ENCODE data around the gene PRDX4. TPM values are rescaled to one million over a fixed set of nuclear protein-coding genes. Genes with fewer than 3 reads are reported as not detected.
"Not testable (repeated sequence)": the region's sequence is repeated elsewhere in the genome, so short reads cannot be mapped to it uniquely, and the experiment has no call there.

The PRDX4 gene
- total RNA-seq, 2 experiments from 2014 or later = 63.4 to 65.5 TPM

DNA sequence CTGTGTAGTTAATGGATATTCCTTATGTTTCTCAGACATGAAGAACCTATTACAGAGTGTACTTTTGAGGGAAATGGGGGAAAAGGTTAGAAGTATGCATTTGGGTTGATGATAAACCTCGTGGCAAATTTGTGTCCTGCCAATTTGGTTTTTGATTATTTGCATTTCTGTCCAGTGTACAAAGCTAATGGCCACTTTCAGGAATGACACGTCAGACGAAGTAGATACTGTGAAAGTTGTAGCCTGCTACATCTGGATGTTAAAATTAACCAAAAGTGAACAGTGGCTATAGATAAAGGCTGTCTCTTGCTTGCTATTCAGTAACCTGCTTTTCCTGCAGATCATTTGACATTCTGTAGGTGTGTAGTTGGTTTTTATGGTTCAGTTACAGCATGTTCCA is 1.0 kb downstream of the PRDX4 start:
- ChIA-PET CTCF (interaction anchor here (0.6 kb wide), 1 partner anchor 574 kb away, joined by 3 read pairs; no protein-coding TSS in a partner anchor), POLR2A (no interaction called here)

DNA sequence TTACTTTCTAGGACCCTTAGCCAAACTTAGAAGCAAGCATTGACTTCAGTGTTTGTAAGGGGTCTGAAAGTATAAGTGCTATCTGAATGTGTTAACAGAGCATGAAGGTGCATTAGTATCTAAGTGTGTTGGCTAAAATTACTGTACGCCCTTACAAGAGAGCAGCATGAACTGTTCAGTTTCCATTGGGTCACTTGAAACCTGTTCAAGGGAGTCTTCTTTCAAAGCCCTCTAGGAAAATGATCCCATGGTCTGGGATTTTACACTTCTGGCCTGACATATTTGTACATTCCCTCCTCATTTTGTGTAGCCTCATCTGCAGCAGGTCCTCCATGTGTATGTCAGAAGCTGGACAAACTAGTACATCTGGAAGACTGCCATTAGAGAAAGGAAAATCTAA is 3.2 kb downstream of the PRDX4 start:
- ChIA-PET POLR2A (no interaction called here), CTCF (no interaction called here)

DNA sequence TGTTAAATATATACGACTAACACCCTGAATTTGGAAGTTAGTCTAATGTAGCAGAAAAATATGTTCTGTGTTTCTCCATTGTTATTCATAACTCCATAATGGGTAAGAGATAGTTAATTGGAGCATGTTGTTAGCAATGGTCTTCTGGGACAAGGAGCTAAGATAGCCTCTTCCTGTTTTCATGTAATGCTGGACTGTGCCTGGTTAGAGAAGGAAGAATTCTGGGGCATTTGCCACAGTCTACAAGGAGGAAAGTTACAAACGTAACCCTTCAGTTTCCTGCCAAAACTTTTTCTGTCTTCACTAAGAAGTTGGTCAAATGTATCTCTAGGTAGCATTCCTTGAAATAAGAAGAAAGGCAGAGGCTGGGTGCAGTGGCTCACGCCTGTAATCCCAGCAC is 5.8 kb downstream of the PRDX4 start:
- ChIA-PET POLR2A (no interaction called here), CTCF (no interaction called here)

DNA sequence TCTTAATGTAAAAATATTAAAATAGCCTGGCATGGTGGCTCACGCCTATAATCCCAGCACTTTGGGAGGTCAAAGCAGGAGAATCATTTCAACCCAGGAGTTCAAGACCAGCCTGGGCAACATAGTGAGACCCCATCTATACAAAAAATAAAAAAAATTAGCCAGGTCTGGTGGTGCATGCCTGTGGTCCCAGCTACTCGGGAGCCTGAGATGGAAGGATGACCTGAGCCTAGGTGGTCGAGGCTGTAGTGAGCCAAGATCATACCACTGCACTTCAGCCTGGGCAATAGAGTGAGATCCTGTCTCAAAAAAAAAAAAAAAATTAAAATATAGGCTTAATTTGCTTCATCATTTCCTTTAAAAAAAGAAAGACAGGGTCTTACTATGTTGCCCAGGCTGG is 9.2 kb downstream of the PRDX4 start:
- POLR2A ChIA-PET, CTCF ChIA-PET: not testable (repeated sequence)

DNA sequence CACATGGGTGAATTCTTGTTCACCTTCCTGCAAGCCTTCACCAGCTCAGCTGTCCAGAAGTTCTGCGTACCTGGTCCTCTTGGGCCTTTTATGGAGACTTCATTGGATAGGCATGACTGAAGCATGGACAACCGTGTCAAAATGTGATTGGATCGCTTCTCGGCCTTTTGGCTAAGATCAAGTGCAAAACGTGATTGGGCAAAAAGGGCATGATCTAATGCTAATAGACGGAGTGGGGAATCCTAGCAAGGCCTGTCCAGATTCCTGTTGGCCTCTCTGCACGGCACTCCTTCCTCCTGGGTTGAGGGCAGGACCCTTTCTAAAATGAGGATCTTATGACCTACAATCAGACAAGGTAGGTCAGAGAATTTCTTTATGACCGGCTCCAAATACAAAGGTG is 24.9 kb downstream of the PRDX4 start:
- CTCF ChIA-PET = interaction anchor here (1.0 kb wide), 1 partner anchor 210 kb away, joined by 5 read pairs; no protein-coding TSS in a partner anchor
- POLR2A ChIA-PET = no interaction called here

DNA sequence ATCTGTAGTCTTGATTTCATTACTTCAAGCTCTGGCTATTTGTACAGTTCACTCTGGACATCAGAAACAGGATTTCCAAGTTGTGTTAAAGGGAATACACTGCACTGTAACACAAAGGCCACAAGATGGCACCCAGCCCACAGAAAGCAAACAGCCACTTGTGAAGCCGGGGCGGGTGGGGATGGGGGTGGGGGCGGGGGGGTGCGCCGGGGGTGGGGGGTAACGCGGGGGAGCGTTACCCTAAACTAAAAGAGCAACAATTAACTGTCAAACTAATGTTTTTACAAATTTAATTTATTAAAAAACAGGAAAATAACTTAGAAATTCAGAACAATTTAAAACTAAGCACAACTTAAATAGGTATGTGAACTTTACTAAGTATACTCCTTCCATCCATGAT is 27.3 kb downstream of the PRDX4 start:
- POLR2A ChIA-PET = no interaction called here
- CTCF ChIA-PET = interaction anchor here (1.3 to 1.7 kb wide), 2 partner anchors 207 to 212 kb away, joined by 6 to 11 read pairs; no protein-coding TSS in a partner anchor

DNA sequence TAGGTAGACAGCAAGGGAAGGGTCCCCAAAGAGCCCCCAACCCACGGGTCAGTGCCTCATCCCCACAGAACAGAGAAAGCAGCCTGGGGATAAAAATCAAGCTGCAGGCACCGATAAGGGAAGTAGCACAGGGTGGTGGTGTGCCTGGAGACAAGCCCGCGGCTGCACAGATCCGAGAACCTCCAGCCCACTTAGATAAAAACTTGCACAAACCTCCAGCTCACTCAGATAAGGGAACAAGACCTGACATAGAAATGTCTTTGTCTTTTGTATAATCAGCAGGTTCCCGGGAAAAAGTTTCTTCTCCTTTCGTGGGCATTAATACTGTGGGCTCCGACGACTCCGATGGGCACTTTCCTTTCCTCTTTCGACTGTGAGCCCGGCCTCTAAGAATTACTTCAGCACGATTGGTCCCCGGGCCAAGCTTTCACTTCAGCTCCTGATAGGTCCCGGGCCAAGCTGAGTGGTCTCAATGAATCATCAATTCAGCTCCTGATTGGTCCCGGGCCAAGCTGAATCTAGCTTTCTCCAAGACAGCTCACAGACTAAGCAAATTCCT is 32.4 kb downstream of the PRDX4 start:
- ChIA-PET CTCF (interaction anchor here (2.1 kb wide), 1 partner anchor 203 kb away, joined by 8 read pairs; no protein-coding TSS in a partner anchor), POLR2A (interaction anchor here (0.5 to 0.6 kb wide), 3 partner anchors 9 to 162 kb away, joined by 3 to 4 read pairs (median 3); no protein-coding TSS in a partner anchor)

DNA sequence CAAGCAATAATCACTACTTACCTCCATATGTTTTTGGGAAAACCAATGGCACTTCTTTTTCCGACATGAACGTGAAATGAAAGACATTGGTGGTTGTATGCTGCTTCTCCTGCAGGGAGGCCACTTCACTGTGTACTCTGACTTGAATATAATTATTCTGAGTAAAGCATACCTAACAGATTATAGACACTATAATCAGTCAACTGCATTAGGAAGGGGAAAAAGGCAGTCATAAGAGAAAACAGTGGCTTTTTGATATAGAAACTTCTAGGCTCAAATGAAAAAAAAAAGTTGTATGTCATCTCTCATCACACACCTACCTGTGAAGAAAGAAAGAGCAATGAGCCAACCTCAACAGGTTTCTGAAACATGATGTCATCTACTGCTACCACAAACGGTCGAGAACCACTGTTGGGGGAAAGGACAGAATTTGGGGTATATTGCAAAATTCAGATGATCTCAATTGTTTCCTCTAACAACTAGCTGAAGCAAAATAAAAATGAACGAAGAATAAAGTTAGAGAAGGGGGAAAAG is 37.4 kb downstream of the PRDX4 start:
- CTCF ChIA-PET = no interaction called here
- POLR2A ChIA-PET = no interaction called here

DNA sequence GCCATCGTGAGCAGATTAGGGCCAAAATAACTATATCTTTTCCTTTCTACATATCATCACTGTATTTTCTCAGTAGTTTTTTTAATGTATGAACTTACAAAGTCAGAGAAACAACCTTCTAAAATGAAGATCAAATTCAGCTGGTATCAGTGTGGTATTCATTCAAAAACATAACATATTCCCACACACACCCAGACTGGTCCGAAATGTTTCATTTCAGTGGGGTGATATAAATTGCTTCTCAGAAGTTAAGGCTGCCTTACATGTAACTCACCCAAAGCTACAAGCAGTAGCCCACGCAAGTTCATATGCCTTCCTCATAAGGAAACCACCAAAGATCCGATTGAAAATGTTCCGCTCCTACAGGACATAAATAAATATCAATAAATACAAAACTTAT is 37.9 kb downstream of the PRDX4 start:
- POLR2A ChIA-PET = no interaction called here
- CTCF ChIA-PET = no interaction called here

DNA sequence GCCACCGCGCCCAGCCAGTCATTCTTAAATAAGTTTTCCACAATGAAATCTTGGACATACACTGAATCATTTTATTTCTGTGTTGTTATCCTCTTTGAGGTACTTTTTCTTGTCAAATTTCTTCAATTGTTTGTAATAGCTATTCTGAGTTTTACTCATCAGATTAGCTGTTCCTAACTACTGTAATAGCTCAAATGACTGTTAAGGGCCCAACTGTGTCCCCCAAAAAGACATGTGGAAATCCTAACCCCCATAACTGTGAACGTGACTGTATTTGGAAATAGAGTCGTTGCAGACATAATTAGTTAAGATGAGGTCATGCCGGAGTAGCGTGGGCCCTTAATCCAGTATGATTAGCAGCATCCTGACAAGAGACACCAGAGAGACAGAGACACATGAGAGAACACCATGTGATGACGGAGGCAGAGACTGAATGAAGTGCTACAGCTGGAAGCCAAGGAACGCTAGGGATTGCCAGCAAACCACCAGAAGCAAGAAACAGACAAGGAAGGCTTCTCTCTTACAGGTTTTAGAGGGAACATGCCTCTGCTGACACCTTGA is 52.9 kb downstream of the PRDX4 start:
- ChIA-PET POLR2A (interaction anchor here (0.7 kb wide), 1 partner anchor 53 kb away, joined by 4 read pairs; no protein-coding TSS in a partner anchor), CTCF (interaction anchor here (1.4 kb wide), 1 partner anchor 182 kb away, joined by 3 read pairs; no protein-coding TSS in a partner anchor)

DNA sequence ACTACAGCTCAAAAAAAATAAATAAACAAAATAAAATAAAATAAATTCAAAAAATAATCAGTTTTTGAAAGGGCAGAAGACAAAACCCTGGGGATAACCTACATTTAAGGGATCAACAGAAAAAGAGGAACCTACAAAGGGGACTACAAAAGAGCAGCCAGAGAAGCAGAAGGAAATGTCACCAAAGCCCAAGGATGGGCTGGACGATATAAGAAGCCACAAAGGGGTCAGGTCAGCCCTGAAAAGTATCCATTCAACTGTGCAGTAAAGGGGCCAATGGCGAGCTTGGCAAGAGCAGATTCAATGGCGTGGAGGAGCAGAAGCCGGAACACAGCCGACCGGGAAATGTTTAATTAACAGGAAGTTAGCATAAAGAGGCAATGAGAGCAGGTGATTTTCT is 58.9 kb downstream of the PRDX4 start:
- POLR2A ChIA-PET = no interaction called here
- CTCF ChIA-PET = no interaction called here

DNA sequence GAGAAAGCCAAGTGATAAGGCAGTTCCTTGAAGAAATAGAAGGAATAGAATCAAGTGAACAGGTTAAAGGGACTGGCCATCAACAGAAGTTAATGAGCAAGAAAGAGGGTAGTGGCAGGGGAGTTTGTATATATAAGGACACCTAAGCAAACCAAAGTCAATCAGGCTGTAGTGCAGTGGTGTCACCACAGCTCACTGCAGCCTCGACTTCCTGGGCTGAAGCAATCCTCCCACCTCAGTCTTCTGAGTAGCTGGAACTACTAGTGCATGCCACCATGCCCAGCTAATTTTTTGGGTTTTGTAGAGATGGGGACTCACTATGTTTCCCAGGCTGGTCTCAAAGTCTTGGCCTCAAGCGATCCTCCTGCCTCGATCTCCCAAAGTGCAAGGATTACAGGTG is 59.9 kb downstream of the PRDX4 start:
- POLR2A ChIA-PET = no interaction called here
- CTCF ChIA-PET = no interaction called here

DNA sequence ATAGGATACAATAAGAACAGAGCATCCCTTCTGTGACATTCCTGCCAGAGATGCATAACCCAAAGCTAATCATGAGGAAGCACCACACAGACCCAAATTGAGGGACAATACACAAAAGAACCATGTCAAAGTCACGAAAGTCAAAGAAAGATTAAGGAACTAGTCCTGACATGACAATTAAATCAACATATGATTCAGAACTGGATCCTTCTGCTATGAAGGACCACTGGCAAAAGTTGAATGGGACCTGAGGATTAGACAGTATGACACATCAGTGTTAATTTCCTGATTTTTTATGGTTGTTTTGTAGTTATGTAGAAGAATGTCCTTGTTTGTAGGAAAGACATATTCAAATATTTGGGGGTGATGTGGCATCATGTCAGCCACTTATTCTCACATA is 61.9 kb downstream of the PRDX4 start:
- CTCF ChIA-PET = no interaction called here
- POLR2A ChIA-PET = interaction anchor here (0.6 kb wide), 1 partner anchor 420 kb away, joined by 3 read pairs; the partner anchor contains the start of gene ZFX

DNA sequence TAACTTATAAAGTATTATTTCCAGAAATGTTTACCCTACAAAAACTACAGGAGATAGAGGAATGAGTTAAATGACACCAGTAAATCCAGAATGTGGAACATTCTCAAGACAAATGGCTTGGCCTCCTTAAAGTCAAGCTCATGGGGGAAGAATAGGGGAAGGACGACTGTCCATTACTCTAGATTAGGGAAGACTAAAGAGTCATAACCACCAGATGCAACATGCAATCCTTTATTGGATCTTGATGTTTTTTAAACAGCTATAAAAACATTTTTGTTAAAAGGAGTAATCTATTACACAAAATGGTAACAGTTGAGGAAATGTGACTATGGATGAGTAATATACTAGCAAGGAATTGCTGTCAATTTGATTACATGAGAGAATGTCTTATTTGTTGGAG is 64.7 kb downstream of the PRDX4 start:
- POLR2A ChIA-PET = no interaction called here
- CTCF ChIA-PET = no interaction called here

DNA sequence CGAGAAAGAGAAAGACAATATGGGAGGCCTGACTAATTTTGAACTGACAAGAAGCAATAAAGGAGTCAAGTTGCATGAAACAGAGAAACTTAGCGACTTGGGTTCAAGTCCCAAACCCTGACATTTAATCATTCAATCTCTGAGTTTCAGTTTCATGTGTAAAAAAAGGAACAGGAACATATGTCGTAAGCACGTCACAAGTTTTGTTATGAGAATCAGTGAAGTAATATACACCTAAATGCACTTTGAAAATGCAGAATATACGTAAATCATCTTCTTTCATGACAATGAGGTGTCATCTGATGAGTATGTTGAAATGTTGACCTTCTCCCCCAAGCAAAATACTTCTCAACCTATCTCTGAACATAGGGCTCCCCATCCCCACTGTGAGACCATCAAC is 65.4 kb downstream of the PRDX4 start:
- POLR2A ChIA-PET = no interaction called here
- CTCF ChIA-PET = no interaction called here

Other genes with a start within 250 kb of the PRDX4 start
- 10 to 100 TPM; 37.2 to 37.5 TPM for gene ACOT9, start 75.8 kb downstream of the PRDX4 start, total RNA-seq
- gene SAT1, start 115.7 kb downstream of the PRDX4 start, total RNA-seq = 10 to 100 TPM; 35.9 to 37.1 TPM
- gene APOO, start 240.4 kb downstream of the PRDX4 start, total RNA-seq = 10 to 100 TPM; 40.0 to 40.4 TPM
- not detected for gene CXorf58, start 240.5 kb downstream of the PRDX4 start, total RNA-seq